HCEC 1CT (cell line): ENCODE measurements around the gene MRPL2.

ENCODE experiments used
- DNase-seq: peaks from one replicate; pipeline ENCODE4 v3.0.0-alpha.2; 2017

MRPL2 gene

GRCh38 chr6:43081922-43082321 is 22.7 kb upstream of the MRPL2 start:
- peak; percentile 28 for DNase-seq

DNA sequence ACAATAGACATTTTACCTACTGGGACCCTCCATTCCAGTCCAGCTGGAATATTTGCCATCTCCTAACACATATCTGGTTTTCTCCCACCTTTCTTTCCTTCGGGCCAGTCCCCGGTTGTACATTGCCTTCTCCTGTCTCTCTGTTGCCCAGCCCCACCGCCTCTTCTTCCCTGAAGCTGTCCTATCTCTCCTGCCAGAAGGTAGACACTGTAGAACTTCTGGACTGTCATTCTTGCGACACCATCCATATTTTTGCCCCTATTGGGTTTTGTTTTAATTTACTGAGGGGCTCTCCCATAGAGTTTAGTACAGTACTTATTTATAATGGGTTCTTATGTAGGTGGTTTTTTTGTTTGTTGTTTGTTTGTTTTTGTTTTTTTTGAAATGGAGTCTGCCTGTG is 21.8 kb upstream of the MRPL2 start:
- no peak for DNase-seq

GRCh38 chr6:43078691-43079090 is 19.5 kb upstream of the MRPL2 start:
- DNase-seq: no peak

DNA sequence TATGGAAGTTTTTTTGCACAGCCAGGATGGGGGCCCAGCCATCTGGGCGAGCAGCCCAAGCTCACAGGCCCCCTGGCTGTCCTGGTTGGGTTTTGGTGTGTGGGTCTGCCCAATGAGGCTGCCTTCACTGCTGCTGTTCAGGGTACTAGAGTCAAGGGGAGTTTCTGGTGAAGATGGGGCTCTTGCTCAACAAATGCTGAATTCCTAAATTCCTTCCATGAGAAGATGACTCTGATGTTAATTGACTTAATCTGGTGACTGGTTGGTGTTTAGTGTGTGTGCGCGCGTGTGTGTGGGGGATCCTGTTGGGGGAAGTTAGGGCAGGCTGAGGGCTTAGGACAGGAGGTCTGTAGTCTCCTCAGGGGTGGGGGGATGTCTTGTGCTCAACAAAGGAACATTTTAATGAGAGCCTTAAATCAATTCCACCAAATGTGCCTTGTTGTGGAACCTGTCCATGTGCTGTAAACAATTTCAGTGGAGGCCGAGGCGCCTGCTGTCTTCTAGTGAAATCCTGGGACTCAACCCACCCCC is 18.8 kb upstream of the MRPL2 start:
- peak; percentile 41 for DNase-seq

GRCh38 chr6:43077333-43077809 is 18.1 kb upstream of the MRPL2 start:
- no peak for DNase-seq

GRCh38 chr6:43076464-43077332 is 17.5 kb upstream of the MRPL2 start:
- peak; percentile 17 for DNase-seq

DNA sequence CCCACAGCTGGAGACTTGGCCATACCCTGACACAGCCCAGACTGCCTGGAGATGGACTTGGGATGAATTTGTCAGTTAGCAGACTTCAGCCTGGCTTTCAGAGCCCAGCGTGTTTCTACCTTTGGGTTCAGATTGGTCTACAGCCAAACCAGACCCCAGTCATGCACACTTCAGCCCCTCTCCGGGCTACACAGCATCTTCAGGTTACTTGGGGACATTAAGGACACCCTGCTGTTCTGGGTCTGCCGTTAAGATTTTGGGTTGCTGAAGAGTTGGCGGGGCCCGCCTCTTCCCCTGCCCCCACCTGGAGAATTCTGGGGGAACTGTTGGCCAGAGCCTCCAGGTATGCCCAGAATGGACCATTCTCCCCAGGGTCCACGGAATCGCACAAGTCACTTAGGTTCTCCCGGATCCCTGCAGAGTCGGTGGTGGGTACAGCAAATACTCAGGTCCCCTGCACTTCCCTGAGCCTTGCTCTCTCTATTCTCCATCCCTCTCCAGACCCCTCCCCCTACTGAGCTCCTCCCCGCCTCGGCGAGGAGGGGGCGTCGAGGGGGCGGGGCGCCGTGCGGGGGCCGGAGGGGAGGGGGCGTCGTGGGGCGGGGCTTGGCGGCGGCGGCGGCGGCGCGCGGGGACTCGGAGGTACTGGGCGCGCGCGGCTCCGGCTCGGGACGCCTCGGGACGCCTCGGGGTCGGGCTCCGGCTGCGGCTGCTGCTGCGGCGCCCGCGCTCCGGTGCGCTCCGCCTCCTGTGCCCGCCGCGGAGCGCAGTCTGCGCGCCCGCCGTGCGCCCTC is 16.6 kb upstream of the MRPL2 start, which contains the start of gene PTK7:
PTK7 (plus strand) TSS at position 645 of the 794 bp plus-strand sequence. CDS start 175 bp downstream, outside the sequence.
- DNase-seq: peak; percentile 41

DNA sequence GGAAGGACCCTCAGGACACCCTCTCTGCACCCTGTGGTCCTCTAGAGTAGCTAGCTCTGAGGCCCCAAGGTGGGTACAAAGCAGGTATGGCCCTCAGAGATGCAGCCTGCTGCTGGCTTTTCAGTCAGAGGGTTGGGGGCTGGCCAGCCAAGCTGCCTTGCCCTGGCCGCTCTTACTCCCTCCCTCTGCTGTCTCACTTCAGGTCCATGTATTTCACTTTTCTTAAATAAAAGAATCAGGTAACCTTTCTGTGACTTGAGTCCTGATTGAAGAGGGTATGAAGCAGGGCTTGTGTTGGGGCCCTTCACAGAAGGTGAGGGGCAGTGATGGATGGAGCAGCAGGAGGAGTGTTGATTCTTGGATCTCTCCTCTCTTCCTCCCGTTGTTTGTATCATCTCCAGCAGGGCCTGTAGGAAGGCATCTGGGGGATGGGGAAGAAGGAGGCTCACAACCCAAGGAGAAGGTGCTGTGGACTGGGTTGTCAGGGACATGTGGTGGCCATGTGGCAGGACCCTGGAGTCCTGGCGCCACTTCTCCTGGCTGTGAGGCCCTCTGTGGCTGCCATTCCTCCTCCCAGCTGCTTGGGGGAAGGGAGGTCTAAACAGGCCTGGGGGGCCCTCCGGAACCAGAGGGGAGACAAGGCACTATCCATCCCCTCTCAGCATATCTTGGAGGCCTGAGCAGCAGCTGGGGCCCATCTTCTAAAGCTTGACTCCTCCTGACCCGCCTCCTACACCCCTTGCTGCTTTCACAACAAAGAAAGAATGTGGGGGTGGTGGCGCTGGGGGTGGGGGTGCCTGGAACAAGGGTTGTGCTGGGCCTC is 15.8 kb upstream of the MRPL2 start:
- DNase-seq: peak; percentile 84

GRCh38 chr6:43070028-43070632 is 10.9 kb upstream of the MRPL2 start:
- peak; percentile 65 for DNase-seq

DNA sequence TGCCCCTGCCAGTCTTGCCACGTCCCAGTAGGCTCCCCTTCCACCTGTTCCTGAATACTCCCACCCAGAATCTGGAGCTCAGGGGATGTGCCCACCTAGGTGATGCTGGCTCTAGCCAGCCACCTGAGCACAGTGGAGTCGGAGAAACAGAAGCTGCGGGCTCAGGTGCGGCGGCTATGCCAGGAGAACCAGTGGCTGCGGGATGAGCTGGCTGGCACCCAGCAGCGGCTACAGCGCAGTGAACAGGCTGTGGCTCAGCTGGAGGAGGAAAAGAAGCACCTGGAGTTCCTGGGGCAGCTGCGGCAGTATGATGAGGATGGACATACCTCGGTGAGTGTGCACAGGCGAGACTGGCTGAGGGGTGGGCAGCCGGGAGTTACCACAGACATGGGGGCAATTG is 3.6 kb upstream of the MRPL2 start:
- DNase-seq: no peak

DNA sequence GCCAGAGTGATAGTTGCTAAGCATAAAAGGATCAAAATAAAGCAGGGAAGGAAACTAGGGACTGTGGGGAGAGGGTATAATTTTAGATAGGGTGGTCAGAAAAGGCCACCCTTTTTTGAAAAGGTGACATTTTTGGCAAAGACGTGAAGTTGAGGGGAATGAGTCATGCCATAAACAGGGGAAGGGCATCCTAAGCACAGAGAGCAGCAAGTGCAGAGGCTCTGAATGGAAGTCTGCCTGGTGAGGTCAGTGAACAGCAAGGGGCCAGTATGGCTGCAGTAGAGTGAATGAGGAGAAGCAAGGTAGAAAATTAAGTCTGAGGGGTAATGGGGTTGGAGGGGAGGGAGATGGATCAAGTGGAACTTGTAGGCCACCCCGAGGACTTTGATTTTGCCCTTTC is 2.6 kb upstream of the MRPL2 start:
- DNase-seq: no peak

GRCh38 chr6:43060755-43061633 is 1.8 kb upstream of the MRPL2 start:
- no peak for DNase-seq

DNA sequence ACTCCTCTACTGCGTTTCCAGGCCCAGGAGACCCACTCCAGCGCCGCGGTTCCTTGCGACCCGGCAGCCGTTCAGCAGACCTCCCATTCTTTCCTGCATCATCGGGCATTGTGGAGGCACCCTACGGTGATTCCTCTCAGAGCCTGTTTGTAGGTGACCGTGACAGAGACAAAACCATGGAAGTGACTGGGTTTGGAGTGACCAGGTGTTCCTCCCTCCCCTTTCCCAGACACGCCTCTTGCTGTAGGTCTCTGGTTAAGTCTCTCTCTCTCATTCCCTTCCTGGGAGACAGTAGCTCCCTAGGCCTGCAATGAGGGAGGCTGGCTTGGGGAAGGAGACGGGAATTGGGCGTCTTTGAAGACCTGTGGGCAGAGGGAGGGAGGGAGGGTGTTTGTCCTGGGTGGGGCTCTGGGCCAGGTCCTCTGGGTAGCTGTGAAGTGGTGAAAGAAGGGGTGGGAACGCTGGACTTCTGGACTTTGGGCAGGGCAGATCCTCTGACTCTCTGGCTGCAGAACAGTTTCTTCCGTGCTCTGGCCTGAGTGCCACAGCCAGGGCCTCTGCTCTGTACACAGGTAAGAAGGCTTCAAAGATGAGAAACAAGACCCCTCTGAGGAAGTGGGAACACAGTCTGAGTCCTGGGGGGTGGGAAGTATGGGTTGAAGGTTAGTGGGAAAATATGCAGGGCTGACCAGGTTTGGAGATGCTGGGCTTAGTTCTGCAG is 960 bp upstream of the MRPL2 start:
- DNase-seq: no peak

- no peak for DNase-seq
These were observed 703 bp downstream of the MRPL2 start for GRCh38 chr6:43058531-43058930.

- no peak for DNase-seq
These were observed 3.3 kb downstream of the MRPL2 start for GRCh38 chr6:43055966-43056365.

DNA sequence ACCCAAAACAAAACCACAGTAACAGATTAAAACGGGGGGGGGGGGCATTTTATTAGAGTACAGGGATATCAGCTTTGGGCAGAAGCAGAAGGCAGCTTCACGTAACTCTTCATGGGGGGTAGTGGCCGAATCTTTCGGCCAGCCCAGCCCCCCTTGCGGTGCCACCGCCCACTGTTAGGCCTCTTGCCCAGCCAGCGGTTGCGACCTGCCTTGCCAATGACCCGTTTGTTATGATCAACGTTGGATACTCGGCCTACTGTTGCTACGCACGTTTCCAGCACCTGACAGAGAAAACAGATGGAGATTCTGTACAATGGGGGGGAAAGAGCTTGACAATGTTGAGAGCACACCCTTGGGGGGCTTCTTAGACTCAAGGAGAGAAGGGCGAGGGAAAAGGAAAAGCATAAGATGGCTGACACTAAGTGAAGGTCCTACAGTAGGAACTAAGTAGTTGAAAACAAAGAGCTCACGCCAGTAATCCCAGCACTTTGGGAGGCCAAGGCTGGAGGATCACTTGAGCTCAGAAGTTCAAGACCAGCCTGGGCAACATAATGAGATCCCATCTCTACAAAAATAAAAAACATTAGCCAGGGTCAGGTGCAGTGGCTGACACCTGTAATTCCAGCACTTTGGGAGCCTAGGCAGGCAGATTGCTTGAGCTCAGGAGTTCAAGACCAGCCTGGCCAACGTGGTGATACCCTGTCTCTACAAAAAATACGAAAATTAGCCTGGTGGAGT is 4.9 kb downstream of the MRPL2 start:
- DNase-seq: no peak

DNA sequence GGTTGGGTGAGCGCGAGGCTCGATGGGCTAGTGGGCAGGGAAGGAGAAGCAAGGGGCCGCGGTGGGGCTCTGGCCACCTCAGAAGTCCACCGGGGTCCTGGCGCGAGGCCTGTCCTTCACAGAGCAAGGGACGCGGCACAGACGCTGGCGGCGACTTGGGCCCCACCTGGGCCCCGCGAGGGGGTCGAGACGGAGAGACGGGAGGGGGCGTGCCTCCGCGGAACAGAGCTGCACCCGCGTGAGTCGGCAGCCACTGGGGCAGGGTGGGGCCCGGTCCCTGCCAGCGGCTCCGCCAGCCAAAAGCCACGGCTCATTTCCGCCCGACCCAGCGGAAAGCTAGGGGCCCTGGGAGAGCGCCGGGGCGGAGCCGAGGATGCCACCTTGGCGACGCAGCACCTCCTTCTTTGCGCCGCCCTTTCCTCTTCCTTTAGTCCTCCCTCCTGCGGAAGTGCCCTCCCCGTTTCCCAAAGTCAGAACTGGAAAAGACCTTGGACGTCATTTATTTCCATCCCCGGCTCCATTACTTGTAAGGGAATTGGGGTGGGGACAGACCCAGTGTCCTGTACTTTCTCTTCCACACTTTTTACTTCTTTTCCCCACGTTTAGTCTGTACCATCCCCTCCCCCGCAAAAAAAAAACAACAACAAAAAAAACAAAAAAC is 5.6 kb downstream of the MRPL2 start, which contains the start of gene CUL7:
CUL7 (minus strand) TSS at position 307 of the 661 bp plus-strand sequence. CDS start 1,063 bp downstream, outside the sequence.
- DNase-seq: peak; percentile 96

GRCh38 chr6:43052842-43053544 is 6.2 kb downstream of the MRPL2 start:
- no peak for DNase-seq
